Epithelial cell of esophagus (primary cell): Measurements from ENCODE around the gene CHAF1A.
A peak's percentile ranks its signal among the peaks of the same experiment; 100 is the strongest.

Source experiments
- DNase-seq: peaks from one replicate; pipeline ENCODE4 v3.0.0; 2010; ENCODE audit warnings: low read depth
- H3K4me3 ChIP-seq: 2 replicates; pipeline ENCODE4 v1.5.1; 2011; ENCODE audit warnings: mild to moderate bottlenecking, low read length, control low read depth
- TF ChIP-seq, protein P1 (sequence below): IDR thresholded peaks from 2 replicates; pipeline ENCODE4 v1.5.1; 2011; ENCODE audit warnings: low read depth, mild to moderate bottlenecking, low read length, control low read depth, inconsistent platforms; ENCODE audit not compliant: insufficient read depth; ENCODE audit errors: missing control alignments

CHAF1A gene

GRCh38 chr19:4464815-4465581, 62.6 kb downstream of the CHAF1A start:
- no peak for DNase-seq
- H3K4me3 ChIP-seq, result no peak overlapping the region
- TF ChIP-seq, protein P1, sequence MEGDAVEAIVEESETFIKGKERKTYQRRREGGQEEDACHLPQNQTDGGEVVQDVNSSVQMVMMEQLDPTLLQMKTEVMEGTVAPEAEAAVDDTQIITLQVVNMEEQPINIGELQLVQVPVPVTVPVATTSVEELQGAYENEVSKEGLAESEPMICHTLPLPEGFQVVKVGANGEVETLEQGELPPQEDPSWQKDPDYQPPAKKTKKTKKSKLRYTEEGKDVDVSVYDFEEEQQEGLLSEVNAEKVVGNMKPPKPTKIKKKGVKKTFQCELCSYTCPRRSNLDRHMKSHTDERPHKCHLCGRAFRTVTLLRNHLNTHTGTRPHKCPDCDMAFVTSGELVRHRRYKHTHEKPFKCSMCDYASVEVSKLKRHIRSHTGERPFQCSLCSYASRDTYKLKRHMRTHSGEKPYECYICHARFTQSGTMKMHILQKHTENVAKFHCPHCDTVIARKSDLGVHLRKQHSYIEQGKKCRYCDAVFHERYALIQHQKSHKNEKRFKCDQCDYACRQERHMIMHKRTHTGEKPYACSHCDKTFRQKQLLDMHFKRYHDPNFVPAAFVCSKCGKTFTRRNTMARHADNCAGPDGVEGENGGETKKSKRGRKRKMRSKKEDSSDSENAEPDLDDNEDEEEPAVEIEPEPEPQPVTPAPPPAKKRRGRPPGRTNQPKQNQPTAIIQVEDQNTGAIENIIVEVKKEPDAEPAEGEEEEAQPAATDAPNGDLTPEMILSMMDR, result no peak

- H3K4me3 ChIP-seq, result no peak overlapping the region
- TF ChIP-seq, protein P1, result no peak
- no peak for DNase-seq
Measured at GRCh38 chr19:4467835-4468234, 65.4 kb downstream of the CHAF1A start.

GRCh38 chr19:4471403-4472173, 69.1 kb downstream of the CHAF1A start:
- DNase-seq, result peak; percentile 100
- TF ChIP-seq, protein P1, result no peak
- peak overlapping the region; percentile 67 for H3K4me3 ChIP-seq

DNA sequence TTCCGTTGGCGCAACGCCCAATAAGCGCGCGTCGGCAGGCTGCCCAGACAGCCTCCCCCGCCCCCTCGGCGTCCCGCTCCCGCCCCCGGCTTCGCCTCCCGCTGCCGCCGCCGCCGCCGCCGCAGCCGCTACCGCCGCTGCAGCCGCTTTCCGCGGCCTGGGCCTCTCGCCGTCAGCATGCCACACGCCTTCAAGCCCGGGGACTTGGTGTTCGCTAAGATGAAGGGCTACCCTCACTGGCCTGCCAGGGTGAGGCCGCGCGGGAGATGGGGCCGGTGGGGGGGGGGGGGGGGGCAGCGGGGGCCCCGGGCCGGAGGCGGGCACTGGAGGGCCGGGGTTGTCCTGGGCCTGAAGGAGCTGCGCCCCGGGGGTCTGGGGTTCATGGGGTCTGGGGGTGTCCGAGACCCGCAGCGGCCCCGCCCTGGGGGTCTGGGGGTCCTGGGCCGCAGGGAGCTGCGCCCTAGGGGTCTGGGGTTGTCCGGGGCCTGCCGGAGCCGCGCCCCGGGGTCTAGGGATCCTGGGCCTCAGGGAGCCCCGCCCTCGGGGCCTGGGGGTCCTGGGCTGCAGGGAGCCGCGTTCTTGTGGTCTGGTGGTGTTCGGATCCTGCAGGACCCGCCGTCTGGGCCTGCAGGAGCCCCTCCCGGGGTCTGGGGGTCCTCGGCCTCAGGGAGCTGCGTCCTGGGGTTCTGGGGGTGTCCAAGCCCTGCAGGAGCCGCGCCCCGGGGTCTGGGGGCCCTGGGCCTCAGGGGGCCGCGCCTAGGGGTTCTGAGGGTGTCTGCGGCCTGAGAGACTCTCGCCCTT, 69.9 kb downstream of the CHAF1A start, which contains the start of gene HDGFL2:
TSS of gene HDGFL2 (plus strand) at position 124 of the 801 bp plus-strand sequence. CDS start at position 178, 54 bp downstream.
- H3K4me3 ChIP-seq, result peak within 1 kb of the TSS; percentile 77
- DNase-seq, result no peak
- TF ChIP-seq, protein P1, result no peak

DNA sequence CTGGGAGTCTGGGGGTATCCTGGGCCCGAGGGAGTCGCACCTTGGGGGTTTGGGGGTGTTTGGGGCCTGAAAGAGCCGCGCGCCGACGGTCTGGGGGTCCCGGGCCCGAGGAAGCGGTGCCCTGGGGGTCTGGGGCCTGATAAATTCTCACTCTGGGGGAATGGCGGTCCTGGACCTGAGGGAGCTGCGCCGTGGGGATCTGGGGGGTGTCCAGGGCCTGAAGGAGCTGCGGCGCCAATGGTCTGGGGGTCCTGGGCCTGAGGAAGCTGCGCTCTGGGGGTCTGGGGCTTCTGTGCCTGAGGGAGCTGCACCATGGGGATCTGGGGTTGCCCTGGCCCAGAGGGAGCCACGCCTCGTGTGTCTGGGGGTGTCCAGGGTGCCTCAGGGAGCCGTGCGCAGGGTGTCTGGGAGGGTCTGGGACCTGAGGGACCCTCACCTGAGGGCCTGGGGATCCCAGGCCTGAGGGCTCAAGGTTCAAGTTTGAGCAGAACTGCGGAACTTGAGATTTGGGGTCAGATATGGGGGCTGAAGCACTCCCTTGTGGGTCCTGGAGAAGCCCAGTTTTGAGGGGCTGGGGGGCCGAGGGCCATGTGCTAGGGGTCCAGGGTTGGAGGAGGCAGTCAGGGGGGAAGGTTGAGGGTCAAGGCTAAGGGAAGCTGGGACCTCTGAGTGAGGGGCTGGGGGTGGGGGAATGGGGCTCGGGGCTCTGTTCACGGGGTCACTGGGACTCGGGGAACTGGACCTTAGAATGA, 70.7 kb downstream of the CHAF1A start:
- peak overlapping the region; percentile 77 for H3K4me3 ChIP-seq
- DNase-seq, result no peak
- TF ChIP-seq, protein P1, result no peak
